HEK293 (cell line): Measurements from ENCODE around the gene ARFGEF2.
"Not testable (repeated sequence)": the region's sequence is repeated elsewhere in the genome, so short reads cannot be mapped to it uniquely, and the experiment has no call there.

Experiments
- CTCF ChIA-PET: fragments of 350-600 bp; formaldehyde crosslinking; extraction: SDS; loops from one replicate; lab custom pipeline; 2021; ENCODE audit warnings: antibody characterized with exemption; lab: Yijun Ruan, JAX
- POLR2A ChIA-PET: fragments of 300-600 bp; formaldehyde crosslinking; extraction: SDS; loops from one replicate; lab custom pipeline; 2020; ENCODE audit warnings: antibody characterized with exemption, inconsistent platforms; lab: Yijun Ruan, JAX
- H3K27ac ChIP-seq: fragments of 200-500 bp; sonication (Bioruptor generic); 2 replicates; pipeline ENCODE4 v1.5.1; 2014; ENCODE audit warnings: low read depth, low read length, control low read depth, inconsistent platforms; ENCODE audit errors: extremely low read depth
- H3K36me3 ChIP-seq, 2 experiments: fragments of 200-500 bp in 1 of 2; sonication (Bioruptor generic) in 1 of 2; 1 replicate in 1 of 2; 2 replicates in 1 of 2; pipeline ENCODE4 v1.5.1; 2014 to 2017; ENCODE audit warnings: inconsistent platforms in 2 of 2, low read length in 2 of 2; ENCODE audit not compliant: control insufficient read depth in 2 of 2, insufficient read depth in 1 of 2
- H3K4me1 ChIP-seq: fragments of 200-500 bp; sonication (Bioruptor generic); 2 replicates; pipeline ENCODE4 v1.5.1; 2014; ENCODE audit warnings: mild to moderate bottlenecking, low read length, inconsistent platforms; ENCODE audit not compliant: control insufficient read depth, insufficient read depth
- H3K4me3 ChIP-seq: 2 replicates; pipeline ENCODE4 v1.5.1; 2011; ENCODE audit warnings: low read depth, mild to moderate bottlenecking, control low read depth, low read length, moderate library complexity
- H3K9me3 ChIP-seq: fragments of 200-500 bp; sonication (Bioruptor generic); 2 replicates; pipeline ENCODE4 v1.5.1; 2014; ENCODE audit warnings: low read depth, low read length, inconsistent platforms; ENCODE audit not compliant: control insufficient read depth, insufficient read depth
- PRDM2 ChIP-seq: fragments of 450-650 bp; formaldehyde crosslinking; IDR thresholded peaks from 2 replicates; pipeline ENCODE4 v1.5.1; 2016; ENCODE audit warnings: missing biosample characterization, missing genetic modification characterization, borderline replicate concordance
- ZNF580 ChIP-seq: fragments of 450-650 bp; formaldehyde crosslinking; IDR thresholded peaks from 2 replicates; pipeline ENCODE4 v1.5.1; 2016; ENCODE audit warnings: missing biosample characterization, missing genetic modification characterization
- ZNF596 ChIP-seq: fragments of 450-650 bp; IDR thresholded peaks from 2 replicates; pipeline ENCODE4 v1.5.0; 2018; ENCODE audit warnings: missing biosample characterization, mild to moderate bottlenecking, missing genetic modification characterization, moderate library complexity
- ZNF610 ChIP-seq: fragments of 450-650 bp; formaldehyde crosslinking; IDR thresholded peaks from 2 replicates; pipeline ENCODE4 v1.5.1; 2016; ENCODE audit warnings: missing biosample characterization, missing genetic modification characterization, borderline replicate concordance
- ZNF623 ChIP-seq: fragments of 450-650 bp; formaldehyde crosslinking; IDR thresholded peaks from 2 replicates; pipeline ENCODE4 v1.5.1; 2016; ENCODE audit warnings: missing biosample characterization, missing genetic modification characterization
- ZNF639 ChIP-seq: fragments of 450-650 bp; formaldehyde crosslinking; IDR thresholded peaks from 2 replicates; pipeline ENCODE4 v1.5.1; 2016; ENCODE audit warnings: missing biosample characterization, missing genetic modification characterization
- TF ChIP-seq, protein P1 (sequence below): fragments of 450-650 bp; formaldehyde crosslinking; IDR thresholded peaks from 2 replicates; pipeline ENCODE4 v1.5.1; 2016; ENCODE audit warnings: missing biosample characterization, missing genetic modification characterization

The ARFGEF2 gene

GRCh38 chr20:49009899-49010631, 88.6 kb downstream of the ARFGEF2 start:
- H3K27ac ChIP-seq, result no peak overlapping the region
- H3K4me3 ChIP-seq, result no peak overlapping the region
- H3K36me3 ChIP-seq, result peaks cover 7 to 77% of the 10 kb centered on the region in 2 experiments; a peak in 2 of 3 replicates
- H3K4me1 ChIP-seq, result no peaks in the 10 kb centered on the region
- TF ChIP-seq ZNF639 (tag by site-specific recombination) (no peak), ZNF623 (tag by site-specific recombination) (no peak)
- POLR2A ChIA-PET, result no interaction called here
- no peaks in the 10 kb centered on the region for H3K9me3 ChIP-seq
- CTCF ChIA-PET, result no interaction called here

- Histone ChIP-seq H3K36me3 (peaks cover 24 to 68% of the 10 kb centered on the region in 2 experiments; a peak in 2 of 3 replicates), H3K27ac (no peak overlapping the region), H3K4me1 (no peaks in the 10 kb centered on the region; the same call in 1 of the 2 replicates), H3K4me3 (no peak overlapping the region), H3K9me3 (no peaks in the 10 kb centered on the region)
- POLR2A ChIA-PET, result interaction anchor here (0.6 kb wide), 1 partner anchor 35 kb away, joined by 3 read pairs; no protein-coding TSS in a partner anchor
- CTCF ChIA-PET, result no interaction called here
- TF ChIP-seq ZNF580 (tag by site-specific recombination), result no peak
- TF ChIP-seq ZNF596 (tag by site-specific recombination), result no peak
- no peak for TF ChIP-seq ZNF610 (tag by site-specific recombination)
- no peak for TF ChIP-seq PRDM2 (tag by site-specific recombination)
- TF ChIP-seq, protein P1, sequence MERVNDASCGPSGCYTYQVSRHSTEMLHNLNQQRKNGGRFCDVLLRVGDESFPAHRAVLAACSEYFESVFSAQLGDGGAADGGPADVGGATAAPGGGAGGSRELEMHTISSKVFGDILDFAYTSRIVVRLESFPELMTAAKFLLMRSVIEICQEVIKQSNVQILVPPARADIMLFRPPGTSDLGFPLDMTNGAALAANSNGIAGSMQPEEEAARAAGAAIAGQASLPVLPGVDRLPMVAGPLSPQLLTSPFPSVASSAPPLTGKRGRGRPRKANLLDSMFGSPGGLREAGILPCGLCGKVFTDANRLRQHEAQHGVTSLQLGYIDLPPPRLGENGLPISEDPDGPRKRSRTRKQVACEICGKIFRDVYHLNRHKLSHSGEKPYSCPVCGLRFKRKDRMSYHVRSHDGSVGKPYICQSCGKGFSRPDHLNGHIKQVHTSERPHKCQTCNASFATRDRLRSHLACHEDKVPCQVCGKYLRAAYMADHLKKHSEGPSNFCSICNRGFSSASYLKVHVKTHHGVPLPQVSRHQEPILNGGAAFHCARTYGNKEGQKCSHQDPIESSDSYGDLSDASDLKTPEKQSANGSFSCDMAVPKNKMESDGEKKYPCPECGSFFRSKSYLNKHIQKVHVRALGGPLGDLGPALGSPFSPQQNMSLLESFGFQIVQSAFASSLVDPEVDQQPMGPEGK (tag by site-specific recombination), result no peak
These were observed 102.7 kb downstream of the ARFGEF2 start for GRCh38 chr20:49024220-49024619.

GRCh38 chr20:49028177-49028576, 106.7 kb downstream of the ARFGEF2 start:
- not testable (repeated sequence) for H3K27ac ChIP-seq, H3K4me1 ChIP-seq, H3K9me3 ChIP-seq, H3K4me3 ChIP-seq
- H3K36me3 ChIP-seq, result peaks cover 18 to 63% of the 10 kb centered on the region in 2 experiments; a peak in 2 of 3 replicates
- POLR2A ChIA-PET, result interaction anchor here (0.6 to 0.9 kb wide), 2 partner anchors 18 to 48 kb away, joined by 3 to 13 read pairs; partner anchors contain the start of gene CSE1L
- CTCF ChIA-PET, result interaction anchor here (0.7 to 2.1 kb wide), 3 partner anchors 9 to 52 kb away, joined by 3 to 7 read pairs (median 4); no protein-coding TSS in a partner anchor
